ENCODE results near the gene STPG3. TPM values are rescaled to one million over a fixed set of nuclear protein-coding genes. Genes with fewer than 3 reads are reported as not detected.

Gene STPG3
- total RNA-seq, 2 donors from 2014 or later = 0.59 TPM; not detected in 1

GRCh38 chr9:137221095-137221505 is 30.0 kb upstream of the STPG3 start:
- intact Hi-C loops (cut with DNase I) = no loop called here
- no peak for DNase-seq
- no peak for ATAC-seq

GRCh38 chr9:137221506-137222111 is 29.5 kb upstream of the STPG3 start:
- intact Hi-C loops (cut with DNase I) = no loop called here
- DNase-seq (no peak), ATAC-seq (no peak)

GRCh38 chr9:137222190-137223077 is 28.7 kb upstream of the STPG3 start, which contains the start of gene RNF208:
Gene RNF208 (minus strand): TSS chr9:137222240. CDS start chr9:137221212, 1,028 bp downstream.
- intact Hi-C loops (cut with DNase I) = no loop called here
- DNase-seq = no peak
- peak; percentile 4 to 12 for ATAC-seq

- ATAC-seq = peak; percentile 93 to 95
- peak; percentile 99 for DNase-seq
- intact Hi-C loops (cut with DNase I) = no loop called here
These were observed 27.8 kb upstream of the STPG3 start for GRCh38 chr9:137223078-137223970.

- DNase-seq = no peak
- intact Hi-C loops (cut with DNase I) = loop anchor here in 1 of 2 donors (5.0 kb wide), 1 partner anchor 103 kb away; no protein-coding TSS in a partner anchor
- no peak for ATAC-seq
These were observed 26.0 kb upstream of the STPG3 start, which contains the start of gene CYSRT1 for GRCh38 chr9:137224830-137225694. Gene CYSRT1 (plus strand): TSS chr9:137225174. CDS start chr9:137225622, 448 bp downstream.

GRCh38 chr9:137225699-137226331 is 25.3 kb upstream of the STPG3 start:
- ATAC-seq (no peak), DNase-seq (no peak)
- intact Hi-C loops (cut with DNase I) = loop anchor here in 1 of 2 donors (5.0 kb wide), 1 partner anchor 104 kb away; no protein-coding TSS in a partner anchor

GRCh38 chr9:137226338-137227053 is 24.6 kb upstream of the STPG3 start:
- ATAC-seq = no peak
- no peak for DNase-seq
- intact Hi-C loops (cut with DNase I) = loop anchor here in 1 of 2 donors (5.0 kb wide), 1 partner anchor 104 kb away; no protein-coding TSS in a partner anchor

GRCh38 chr9:137227054-137227852 is 23.8 kb upstream of the STPG3 start, which contains the start of gene RNF224:
Gene RNF224 (plus strand): TSS chr9:137227502. CDS start chr9:137228336, 834 bp downstream.
- DNase-seq (peak; percentile 81), ATAC-seq (peak; percentile 14 to 44)
- intact Hi-C loops (cut with DNase I) = loop anchor here in 1 of 2 donors (5.0 kb wide), 1 partner anchor 105 kb away; no protein-coding TSS in a partner anchor

GRCh38 chr9:137227853-137228505 is 23.1 kb upstream of the STPG3 start:
- ATAC-seq (no peak), DNase-seq (no peak)
- intact Hi-C loops (cut with DNase I) = loop anchor here in 1 of 2 donors (5.0 kb wide), 1 partner anchor 106 kb away; no protein-coding TSS in a partner anchor

- ATAC-seq (no peak), DNase-seq (no peak)
- intact Hi-C loops (cut with DNase I) = loop anchor here in 1 of 2 donors (5.0 kb wide), 1 partner anchor 106 kb away; no protein-coding TSS in a partner anchor
These were observed 22.5 kb upstream of the STPG3 start for GRCh38 chr9:137228506-137228967.

GRCh38 chr9:137228968-137229896 is 21.9 kb upstream of the STPG3 start:
- intact Hi-C loops (cut with DNase I) = loop anchor here in 1 of 2 donors (5.0 kb wide), 1 partner anchor 107 kb away; no protein-coding TSS in a partner anchor
- DNase-seq (no peak), ATAC-seq (no peak)

- intact Hi-C loops (cut with DNase I) = loop anchor here (5.0 kb wide), 1 partner anchor 108 kb away; no protein-coding TSS in a partner anchor
- DNase-seq (no peak), ATAC-seq (no peak)
These were observed 21.0 kb upstream of the STPG3 start for GRCh38 chr9:137229903-137230704.
